A204.1 (cell line): Measurements from ENCODE around the gene CSTB.
"Not testable (repeated sequence)": the region's sequence is repeated elsewhere in the genome, so short reads cannot be mapped to it uniquely, and the experiment has no call there.

Experiments
- FAIRE-seq: peaks from 2 replicates; lab custom pipeline; 2012; peaks lifted over from hg19 to GRCh38; lab: Jason Lieb, UNC

CSTB gene, protein sequence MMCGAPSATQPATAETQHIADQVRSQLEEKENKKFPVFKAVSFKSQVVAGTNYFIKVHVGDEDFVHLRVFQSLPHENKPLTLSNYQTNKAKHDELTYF

GRCh38 chr21:43775795-43776430 lies at the start of gene CSTB:
Gene CSTB, minus strand, starts transcription at chr21:43776308. Its CDS starts 39 bp downstream, at chr21:43776269.
- FAIRE-seq = no peak

DNA sequence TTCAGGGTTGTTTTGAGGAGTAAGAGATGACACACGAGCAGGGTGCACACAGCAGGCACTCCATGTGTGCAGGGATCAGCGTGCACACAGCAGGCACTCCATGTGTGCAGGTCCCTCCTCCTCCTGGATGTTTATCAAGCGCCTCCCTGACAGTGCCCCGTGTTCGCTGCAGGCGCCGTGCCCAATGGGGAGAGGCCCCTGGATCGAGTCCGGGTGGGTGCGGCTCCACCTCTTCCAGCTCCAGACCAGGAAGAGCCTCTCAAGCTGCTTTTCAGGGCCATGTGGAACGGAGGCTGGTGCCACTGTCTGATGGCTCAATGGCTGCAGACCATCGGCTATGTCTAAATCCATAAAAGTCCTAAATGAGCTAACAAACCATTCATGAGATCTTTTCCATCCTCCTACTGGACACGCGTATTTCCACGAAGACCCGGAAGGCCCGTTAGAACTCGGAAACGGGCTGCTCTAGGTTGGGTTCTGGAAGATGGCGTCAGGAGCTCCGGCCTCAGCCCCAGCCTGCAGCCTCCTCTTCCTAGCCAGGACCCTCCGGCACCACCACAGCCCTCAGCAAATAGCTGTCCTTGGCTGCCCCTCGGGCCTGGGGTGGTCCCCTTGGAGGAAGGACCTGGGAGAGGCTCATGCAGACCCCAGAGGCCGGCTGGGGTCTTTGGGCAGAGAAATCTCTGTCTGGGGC lies 49.3 kb upstream of the CSTB start:
- no peak for FAIRE-seq

DNA sequence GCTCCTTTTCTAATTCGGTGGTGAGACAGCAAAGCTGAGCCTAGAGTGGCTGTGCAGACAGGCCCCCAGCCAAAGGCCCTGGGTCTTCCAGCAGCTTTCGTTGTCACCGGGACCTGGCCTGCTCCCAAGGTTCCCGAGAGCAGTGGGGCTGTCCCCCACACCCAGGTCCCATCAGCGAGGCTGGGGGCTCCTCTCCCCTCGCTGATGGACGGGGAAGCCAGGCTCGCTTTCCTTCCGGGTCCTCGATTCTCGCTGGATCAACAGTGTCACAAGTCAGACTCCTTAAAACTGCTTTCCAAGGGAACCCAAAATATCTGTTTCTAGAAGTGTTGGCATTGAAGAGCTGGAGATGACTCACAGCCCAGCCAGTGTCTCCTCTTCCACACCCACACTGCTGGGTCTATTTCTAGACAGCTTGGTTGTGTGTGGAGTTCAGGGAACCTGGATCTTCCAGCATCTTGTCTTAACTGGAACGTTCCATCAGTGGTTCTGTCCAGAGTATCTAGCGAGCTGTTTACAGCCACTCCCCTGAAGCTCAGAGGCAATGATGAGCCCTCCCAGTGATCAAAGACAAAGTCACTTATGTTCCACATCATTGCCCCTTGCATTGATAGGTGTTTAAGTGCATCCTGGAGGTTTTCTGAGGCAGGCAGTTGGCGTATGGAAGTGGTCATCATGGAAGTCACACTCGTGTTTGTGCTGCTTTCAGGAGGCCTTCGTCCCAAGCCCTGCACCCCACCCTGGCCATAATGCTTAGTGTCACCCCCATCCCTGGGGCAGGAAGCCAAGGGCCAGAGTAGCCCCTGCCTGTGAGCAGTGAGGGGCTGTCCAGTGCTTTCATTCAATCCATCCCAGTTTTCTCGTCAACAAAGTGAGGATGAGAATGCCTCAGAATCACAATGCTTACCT lies 48.5 kb upstream of the CSTB start:
- no peak for FAIRE-seq

DNA sequence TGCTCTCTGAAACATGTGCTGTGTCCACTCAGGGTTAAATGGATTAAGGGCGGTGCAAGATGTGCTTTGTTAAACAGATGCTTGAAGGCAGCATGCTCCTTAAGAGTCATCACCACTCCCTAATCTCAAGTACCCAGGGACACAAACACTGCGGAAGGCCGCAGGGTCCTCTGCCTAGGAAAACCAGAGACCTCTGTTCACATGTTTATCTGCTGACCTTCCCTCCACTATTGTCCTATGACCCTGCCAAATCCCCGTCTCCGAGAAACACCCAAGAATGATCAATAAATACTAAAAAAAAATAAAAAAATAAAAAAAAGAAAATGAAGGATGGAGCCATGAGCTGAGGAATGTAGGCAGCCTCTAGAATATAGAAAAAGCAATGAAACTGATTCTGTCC lies 46.6 kb upstream of the CSTB start:
- not testable (repeated sequence) for FAIRE-seq

- not testable (repeated sequence) for FAIRE-seq
These were observed 46.1 kb upstream of the CSTB start for GRCh38 chr21:43822166-43822565.

- FAIRE-seq = no peak
These were observed 44.4 kb upstream of the CSTB start for GRCh38 chr21:43820466-43820865.

DNA sequence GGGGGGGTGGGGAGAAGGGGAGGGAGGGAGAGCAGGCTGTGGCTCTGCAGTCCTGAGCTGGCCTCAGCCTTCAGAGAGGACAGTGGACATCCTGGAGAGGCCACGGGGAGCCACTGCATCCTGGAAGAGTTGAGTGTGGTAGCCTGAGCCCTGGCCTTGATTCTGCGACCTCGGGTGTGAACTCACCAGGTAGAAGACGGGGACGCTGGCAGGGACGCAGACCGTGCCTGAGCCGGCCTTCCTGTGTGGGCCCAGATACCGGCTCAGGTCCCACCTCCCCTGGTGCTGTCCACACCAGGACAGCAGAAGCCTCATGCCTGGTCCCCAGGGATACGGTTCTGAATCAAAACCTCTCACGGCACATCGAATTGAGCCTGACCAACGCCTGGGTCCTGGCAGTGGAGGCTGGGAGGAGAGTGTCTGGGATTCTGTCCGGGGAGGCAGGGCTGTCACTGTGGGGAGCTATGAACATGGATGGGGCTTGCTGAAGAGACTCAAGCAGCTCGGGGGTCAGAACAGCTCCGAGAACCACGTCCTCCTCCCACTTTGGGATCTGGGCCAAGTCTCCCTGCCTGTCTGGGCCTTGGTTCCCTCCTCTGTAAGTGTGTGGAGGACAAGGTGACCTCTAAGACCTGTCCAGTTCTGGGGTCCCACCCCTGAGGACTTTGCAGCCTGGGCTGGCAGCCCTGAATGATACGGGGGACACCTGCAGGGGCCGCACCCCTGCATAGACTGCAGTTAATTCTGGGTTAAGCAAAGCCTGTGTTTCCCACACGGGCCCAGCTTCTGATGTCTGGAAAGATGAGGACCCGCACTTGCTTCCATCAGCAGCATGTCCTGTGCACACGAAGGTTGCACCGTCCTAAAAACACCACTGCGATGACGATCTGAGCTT lies 43.6 kb upstream of the CSTB start:
- no peak for FAIRE-seq

DNA sequence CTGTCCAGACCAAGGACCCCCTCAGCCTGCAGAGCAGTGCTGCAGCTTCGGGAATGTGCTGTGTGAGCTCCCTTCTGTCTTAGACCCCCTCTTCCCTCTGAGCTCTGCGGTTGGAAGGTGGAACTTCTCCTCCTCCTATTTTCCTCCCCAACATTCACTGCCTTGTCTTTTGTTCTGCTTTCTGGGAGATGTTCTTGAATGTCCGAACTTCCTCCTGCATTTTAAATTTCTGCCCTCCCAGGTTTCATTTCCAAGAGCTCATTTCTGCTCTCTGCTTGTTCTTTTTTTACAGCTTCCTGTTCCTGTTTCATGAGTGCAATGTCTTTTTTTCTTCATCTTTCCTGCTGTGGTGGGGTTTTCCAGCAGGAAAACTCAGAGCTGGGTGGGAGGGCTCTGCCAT lies 42.6 kb upstream of the CSTB start:
- FAIRE-seq = no peak

DNA sequence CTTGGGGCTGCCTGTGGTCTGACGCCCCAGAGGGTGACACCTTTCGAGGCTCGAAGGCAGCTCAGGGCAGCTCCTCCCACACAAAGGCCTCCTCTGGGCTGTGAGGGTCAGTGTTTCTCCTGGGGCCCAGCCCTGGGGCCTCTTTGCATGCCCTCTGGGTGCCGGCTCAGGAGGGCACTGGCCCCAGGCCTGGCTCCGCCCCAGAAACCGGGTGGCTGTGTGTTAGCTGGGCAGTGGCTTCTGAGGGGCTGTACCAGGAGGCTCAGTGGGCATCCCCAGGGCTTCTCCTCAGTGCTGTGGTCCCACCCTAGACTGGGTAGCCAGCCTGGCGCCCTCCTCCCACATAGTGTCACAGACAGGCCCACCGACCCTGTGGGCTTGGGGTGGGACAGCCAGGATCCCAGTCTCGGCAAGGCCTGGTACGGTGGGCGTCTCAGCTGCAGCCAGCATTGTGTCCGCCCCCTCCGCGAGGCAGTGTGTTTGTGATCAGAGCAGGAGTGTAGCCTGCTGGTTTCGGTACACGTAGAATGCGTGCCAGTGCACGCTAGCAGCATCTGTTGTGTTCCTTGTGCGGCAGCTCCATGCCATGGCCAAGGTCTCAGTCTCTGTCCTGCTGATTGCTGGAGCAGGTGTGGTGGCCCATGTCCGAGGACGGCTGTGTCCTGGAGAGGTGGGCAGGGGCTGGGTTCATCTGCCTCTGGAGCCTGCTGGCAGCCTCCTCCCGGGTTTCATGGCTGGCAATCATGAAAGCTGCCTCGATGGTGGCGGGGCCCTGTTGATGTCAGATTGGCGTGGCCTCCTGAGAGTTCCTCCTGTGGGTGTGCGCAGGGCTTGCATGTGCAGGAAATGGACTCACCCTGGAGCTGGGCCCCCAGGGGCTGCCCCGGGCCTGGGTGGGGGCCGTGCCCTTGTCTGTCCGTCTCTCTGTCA lies 41.3 kb upstream of the CSTB start:
- FAIRE-seq = no peak

- no peak for FAIRE-seq
These were observed 40.5 kb upstream of the CSTB start for GRCh38 chr21:43816611-43817071.

- no peak for FAIRE-seq
These were observed 39.9 kb upstream of the CSTB start for GRCh38 chr21:43815991-43816390.

- FAIRE-seq = no peak
These were observed 39.1 kb upstream of the CSTB start for GRCh38 chr21:43815107-43815613.

DNA sequence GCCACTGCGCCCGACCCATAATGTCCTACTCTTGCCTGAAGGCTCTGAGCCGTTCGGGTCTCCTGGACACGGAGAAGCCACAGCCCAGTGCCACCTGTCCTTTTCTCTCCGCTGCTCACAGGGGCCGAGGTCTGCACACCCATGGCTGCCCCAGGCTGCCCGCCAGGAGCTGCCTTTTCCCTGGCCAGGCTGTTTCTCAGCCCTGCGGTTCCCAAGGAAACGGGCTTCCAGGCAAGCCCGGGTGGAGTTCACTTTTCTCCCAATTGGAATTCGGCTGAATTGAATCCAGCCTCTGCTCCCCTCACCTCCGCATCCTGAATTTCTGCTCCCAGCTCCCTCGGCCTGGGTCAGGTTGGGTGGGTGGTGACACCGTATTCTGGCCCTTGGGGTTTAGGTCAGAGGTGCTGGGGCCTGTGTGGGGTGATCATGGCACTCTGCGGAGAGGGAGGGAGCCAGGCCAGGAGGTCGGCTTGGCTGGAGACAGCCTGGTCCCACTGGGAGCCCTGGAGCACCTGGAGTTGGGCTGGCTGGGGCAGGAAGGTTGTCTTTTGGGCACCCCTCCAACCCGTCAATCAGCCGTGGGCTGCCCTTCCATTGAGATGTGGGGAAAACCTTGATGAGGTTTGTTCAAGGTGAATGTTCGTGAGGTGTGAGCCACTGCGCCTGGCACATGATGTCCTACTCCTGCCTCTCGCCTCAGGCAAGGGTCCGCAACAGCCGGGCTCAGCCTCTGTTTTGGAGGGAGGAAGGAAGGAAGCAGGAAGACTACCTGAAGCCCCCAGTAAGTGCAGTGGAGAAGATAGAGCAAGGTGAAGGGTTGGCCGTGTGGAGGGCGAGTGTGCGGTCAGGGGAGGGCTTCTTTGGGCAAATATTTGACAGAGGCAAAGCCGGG lies 38.4 kb upstream of the CSTB start:
- no peak for FAIRE-seq

GRCh38 chr21:43813656-43813980 lies 37.5 kb upstream of the CSTB start:
- FAIRE-seq = no peak

GRCh38 chr21:43812957-43813655 lies 37.0 kb upstream of the CSTB start:
- FAIRE-seq = no peak

DNA sequence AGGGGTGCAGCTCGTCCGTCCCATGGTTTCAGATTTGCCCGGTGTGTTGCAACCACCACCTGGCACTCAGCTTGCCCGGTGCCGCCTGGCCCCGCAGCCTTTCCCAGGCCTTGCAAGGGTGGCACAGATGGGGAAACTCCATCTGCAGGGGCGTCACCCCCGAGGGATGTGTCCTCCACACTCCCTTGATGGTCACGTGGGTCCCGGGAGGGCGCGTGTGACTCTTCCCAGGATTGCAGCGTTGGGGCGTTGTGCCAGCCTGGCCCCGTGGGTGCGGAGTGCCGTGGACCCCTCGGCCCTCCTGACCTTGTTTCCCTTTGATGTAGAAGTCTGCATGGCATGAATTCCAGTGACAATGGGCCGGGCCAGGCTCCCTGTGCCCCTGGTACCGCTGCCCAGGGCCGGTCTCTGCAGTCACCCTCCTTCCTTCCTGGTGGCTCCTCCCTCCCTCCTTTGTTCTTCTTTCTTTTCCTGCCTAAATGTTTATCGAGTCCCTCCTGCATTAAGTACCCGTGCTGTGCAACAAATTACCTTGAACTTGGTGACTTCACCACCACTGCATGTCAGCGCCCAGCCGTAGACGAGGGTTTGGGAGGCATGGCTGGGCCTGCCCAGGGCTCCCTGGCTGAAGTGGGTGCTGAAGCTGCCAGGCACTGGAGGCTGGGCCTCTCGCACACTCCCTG lies 36.2 kb upstream of the CSTB start:
- FAIRE-seq = no peak

GRCh38 chr21:43811262-43812105 lies 35.4 kb upstream of the CSTB start:
- no peak for FAIRE-seq
